ENCODE data around the gene PVALB. TPM values are rescaled to one million over a fixed set of nuclear protein-coding genes. Genes with fewer than 3 reads are reported as not detected.

Gene PVALB, protein sequence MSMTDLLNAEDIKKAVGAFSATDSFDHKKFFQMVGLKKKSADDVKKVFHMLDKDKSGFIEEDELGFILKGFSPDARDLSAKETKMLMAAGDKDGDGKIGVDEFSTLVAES
- total RNA-seq (2022; extraction: Qiagen RNA extraction) = not detected in 5 replicates

GRCh38 chr22:36816636-36817524, at the start of gene PVALB:
TSS of gene PVALB (minus strand) at chr22:36817035. CDS start at chr22:36817005, 30 bp downstream.

DNA sequence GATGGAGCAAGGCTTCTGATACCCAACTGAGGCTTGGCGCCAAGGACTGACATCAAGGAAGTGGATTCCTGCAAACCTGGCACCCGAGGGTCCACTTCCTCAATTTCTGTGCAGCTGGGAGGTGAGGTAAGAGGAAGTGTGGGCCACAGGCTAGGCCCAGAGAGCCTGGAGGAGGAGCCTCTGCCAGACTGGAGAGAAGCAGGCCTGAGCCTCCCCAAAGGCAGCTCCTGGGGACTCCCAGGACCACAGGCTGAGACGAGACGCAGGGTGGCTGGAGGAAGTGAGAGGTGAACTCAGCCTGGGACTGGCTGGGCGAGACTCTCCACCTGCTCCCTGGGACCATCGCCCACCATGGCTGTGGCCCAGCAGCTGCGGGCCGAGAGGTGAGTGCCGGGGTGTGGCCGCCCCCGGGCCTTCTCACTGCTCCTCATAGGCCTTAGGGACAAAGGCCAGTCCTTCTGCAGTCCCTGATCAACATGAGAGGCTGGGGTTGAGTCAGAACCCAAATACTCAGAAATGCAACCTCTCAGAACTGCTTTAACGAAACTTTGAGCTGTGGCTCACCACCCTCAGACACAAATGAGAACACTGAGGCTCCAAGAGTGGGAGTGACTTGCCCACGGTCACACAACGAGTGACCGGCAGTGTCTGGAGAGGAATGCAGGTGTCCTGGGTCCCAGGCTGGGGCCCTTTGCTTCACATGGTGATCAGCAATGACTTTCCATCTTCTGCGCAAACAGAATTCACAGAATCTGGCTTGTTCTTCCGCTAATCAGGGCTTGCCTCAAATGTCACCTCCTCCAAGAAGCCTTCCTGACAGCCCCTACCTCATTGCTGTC, 44.2 kb upstream of the PVALB start, which contains the start of gene NCF4:
Gene NCF4 (plus strand): TSS at position 186 of the 839 bp plus-strand sequence. CDS start 166 bp downstream, at position 352.

GRCh38 chr22:36775964-36776669, 40.7 kb downstream of the PVALB start, which contains the start of gene IFT27:
TSS of gene IFT27 (minus strand) at chr22:36776119. CDS start at chr22:36775707, 412 bp downstream.

Other genes starting within 250 kb of the PVALB start
- not detected in 5 replicates for gene CACNG2, start 113.3 kb downstream of the PVALB start, total RNA-seq (2022; extraction: Qiagen RNA extraction)
- gene IFT27, start 40.9 kb downstream of the PVALB start, total RNA-seq (2022; extraction: Qiagen RNA extraction) = 14.7 to 23.7 TPM (median 22.2 TPM) in 5 replicates
- 0.06 to 0.26 TPM (median 0.08 TPM) in 5 replicates for gene NCF4, start 44.0 kb upstream of the PVALB start, total RNA-seq (2022; extraction: Qiagen RNA extraction)
- gene CSF2RB, start 96.6 kb upstream of the PVALB start, total RNA-seq (2022; extraction: Qiagen RNA extraction) = 0.02 TPM in 1 of 5 replicates, not detected in the others
- 45.4 to 63.9 TPM (median 58.5 TPM) in 5 replicates for gene TST, start 202.4 kb upstream of the PVALB start, total RNA-seq (2022; extraction: Qiagen RNA extraction)
- gene MPST, start 202.7 kb upstream of the PVALB start, total RNA-seq (2022; extraction: Qiagen RNA extraction) = 44.5 to 79.5 TPM (median 74.6 TPM) in 5 replicates
- 22.3 to 27.5 TPM (median 25.9 TPM) in 5 replicates for gene KCTD17, start 234.7 kb upstream of the PVALB start, total RNA-seq (2022; extraction: Qiagen RNA extraction)

All from A549 treated with AZD2906 at 1 μM for 4 hours (cell line).